ENCODE results near the gene HDAC10.

Gene HDAC10

GRCh38 chr22:50271519-50271970 is 20.5 kb upstream of the HDAC10 start:
- in situ Hi-C loops (cut with MboI; ENCODE audit: low sequenced_read_pairs) = no loop called here

GRCh38 chr22:50270666-50271394 is 19.8 kb upstream of the HDAC10 start:
- in situ Hi-C loops (cut with MboI; ENCODE audit: low sequenced_read_pairs) = no loop called here

GRCh38 chr22:50269970-50270665 is 19.1 kb upstream of the HDAC10 start, which contains the start of gene MAPK11:
Gene MAPK11 (minus strand): TSS chr22:50270380. CDS start chr22:50270292, 88 bp downstream.
- in situ Hi-C loops (cut with MboI; ENCODE audit: low sequenced_read_pairs) = loop anchor here (10.0 kb wide), 1 partner anchor 225 kb away; no protein-coding TSS in a partner anchor

GRCh38 chr22:50269573-50269969 is 18.5 kb upstream of the HDAC10 start:
- in situ Hi-C loops (cut with MboI; ENCODE audit: low sequenced_read_pairs) = loop anchor here (10.0 kb wide), 1 partner anchor 225 kb away; no protein-coding TSS in a partner anchor

- in situ Hi-C loops (cut with MboI; ENCODE audit: low sequenced_read_pairs) = loop anchor here (10.0 kb wide), 1 partner anchor 226 kb away; no protein-coding TSS in a partner anchor
Observed at GRCh38 chr22:50268655-50269113, 17.6 kb upstream of the HDAC10 start.

GRCh38 chr22:50267591-50268390 is 16.7 kb upstream of the HDAC10 start:
- in situ Hi-C loops (cut with MboI; ENCODE audit: low sequenced_read_pairs) = loop anchor here (10.0 kb wide), 1 partner anchor 227 kb away; no protein-coding TSS in a partner anchor

GRCh38 chr22:50266994-50267393 is 15.9 kb upstream of the HDAC10 start:
- in situ Hi-C loops (cut with MboI; ENCODE audit: low sequenced_read_pairs) = loop anchor here (10.0 kb wide), 1 partner anchor 228 kb away; no protein-coding TSS in a partner anchor

- in situ Hi-C loops (cut with MboI; ENCODE audit: low sequenced_read_pairs) = loop anchor here (10.0 kb wide), 1 partner anchor 230 kb away; no protein-coding TSS in a partner anchor
Observed at GRCh38 chr22:50264946-50265669, 14.0 kb upstream of the HDAC10 start.

GRCh38 chr22:50264104-50264745 is 13.2 kb upstream of the HDAC10 start:
- in situ Hi-C loops (cut with MboI; ENCODE audit: low sequenced_read_pairs) = loop anchor here (10.0 kb wide), 1 partner anchor 231 kb away; no protein-coding TSS in a partner anchor

- in situ Hi-C loops (cut with MboI; ENCODE audit: low sequenced_read_pairs) = loop anchor here (10.0 kb wide), 1 partner anchor 232 kb away; no protein-coding TSS in a partner anchor
Observed at GRCh38 chr22:50262973-50263617, 12.0 kb upstream of the HDAC10 start.

- in situ Hi-C loops (cut with MboI; ENCODE audit: low sequenced_read_pairs) = loop anchor here (10.0 kb wide), 1 partner anchor 232 kb away; no protein-coding TSS in a partner anchor
Observed at GRCh38 chr22:50262460-50262911, 11.4 kb upstream of the HDAC10 start.

- in situ Hi-C loops (cut with MboI; ENCODE audit: low sequenced_read_pairs) = loop anchor here (10.0 kb wide), 1 partner anchor 233 kb away; no protein-coding TSS in a partner anchor
Observed at GRCh38 chr22:50261615-50262459, 10.8 kb upstream of the HDAC10 start, which contains the start of gene MAPK12. Gene MAPK12 (minus strand): TSS chr22:50261683. CDS start chr22:50261509, 174 bp downstream.

GRCh38 chr22:50260801-50261614 is 9.9 kb upstream of the HDAC10 start:
- in situ Hi-C loops (cut with MboI; ENCODE audit: low sequenced_read_pairs) = loop anchor here (10.0 kb wide), 1 partner anchor 234 kb away; no protein-coding TSS in a partner anchor

GRCh38 chr22:50260434-50260800 is 9.4 kb upstream of the HDAC10 start:
- in situ Hi-C loops (cut with MboI; ENCODE audit: low sequenced_read_pairs) = loop anchor here (10.0 kb wide), 1 partner anchor 234 kb away; no protein-coding TSS in a partner anchor

GRCh38 chr22:50259302-50259701 is 8.2 kb upstream of the HDAC10 start:
- in situ Hi-C loops (cut with MboI; ENCODE audit: low sequenced_read_pairs) = no loop called here

- in situ Hi-C loops (cut with MboI; ENCODE audit: low sequenced_read_pairs) = no loop called here
Observed at GRCh38 chr22:50258361-50259292, 7.6 kb upstream of the HDAC10 start.

Measured in HL-60/S4 (cell line).